IMR-90 (cell line): ENCODE measurements around the gene QRFP. TPM values are rescaled to one million over a fixed set of nuclear protein-coding genes. Genes with fewer than 3 reads are reported as not detected.

Experiments
- ATAC-seq: fragments of 200-7000 bp; cut with Tn5 transposase; 2 replicates; pipeline ENCODE4 v1.9.1; 2020; ENCODE audit warnings: low read depth, mild to moderate bottlenecking, moderate library complexity
- BruUV-seq: library from RNA; stranded (reverse); fragments of 400-500 nt; replicated peaks from 2 replicates; lab custom pipeline; 2021; lab: Mats Ljungman, UMichigan
- CTCF ChIA-PET: fragments of 300-600 bp; formaldehyde crosslinking; extraction: SDS; loops from one replicate; lab custom pipeline; 2021; ENCODE audit warnings: antibody characterized with exemption; lab: Yijun Ruan, JAX
- POLR2A ChIA-PET: fragments of 300-600 bp; sonication (Branson Sonifier 250); formaldehyde crosslinking; loops from one replicate; lab custom pipeline; 2022; ENCODE audit warnings: antibody characterized with exemption; ENCODE audit not compliant: unreplicated experiment; lab: Charles Lee
- DNase-seq: peaks from one replicate; pipeline ENCODE4 v3.0.0; 2013
- H2AFZ ChIP-seq: replicated peaks from 2 replicates; pipeline ENCODE3; 2013; ENCODE audit warnings: low read length, mild to moderate bottlenecking; ENCODE audit not compliant: poor library complexity
- H2AK5ac ChIP-seq: 2 replicates; pipeline ENCODE4 v1.6.1; 2013; ENCODE audit warnings: low read depth, low read length, inconsistent platforms
- H2AK9ac ChIP-seq: replicated peaks from 2 replicates; pipeline ENCODE3; 2013; ENCODE audit warnings: mild to moderate bottlenecking, low read depth, low read length, moderate library complexity; ENCODE audit not compliant: poor library complexity
- H2BK120ac ChIP-seq: 2 replicates; pipeline ENCODE4 v1.6.1; 2013; ENCODE audit warnings: low read depth, low read length, inconsistent platforms
- H2BK15ac ChIP-seq: 3 replicates; pipeline ENCODE4 v1.6.1; 2013; ENCODE audit warnings: low read depth, low read length, inconsistent platforms
- H2BK20ac ChIP-seq: 2 replicates; pipeline ENCODE4 v1.6.1; 2013; ENCODE audit warnings: low read depth, mild to moderate bottlenecking, inconsistent platforms, low read length, moderate library complexity
- H2BK5ac ChIP-seq: 2 replicates; pipeline ENCODE4 v1.6.1; 2013; ENCODE audit warnings: mild to moderate bottlenecking, low read depth, low read length, inconsistent platforms; ENCODE audit not compliant: poor library complexity, severe bottlenecking
- H3K14ac ChIP-seq: replicated peaks from 2 replicates; pipeline ENCODE4 v1.6.1; 2013; ENCODE audit warnings: low read depth, low read length, inconsistent platforms
- H3K18ac ChIP-seq: 2 replicates; pipeline ENCODE4 v1.6.1; 2013; ENCODE audit warnings: low read depth, low read length, control low read depth
- H3K23ac ChIP-seq: 2 replicates; pipeline ENCODE4 v1.6.1; 2013; ENCODE audit warnings: low read depth, low read length, inconsistent platforms
- H3K27ac ChIP-seq: 2 replicates; pipeline ENCODE4 v1.5.1; 2013; ENCODE audit warnings: mild to moderate bottlenecking, control low read depth, low read length; ENCODE audit not compliant: insufficient read depth
- H3K27me3 ChIP-seq: 2 replicates; pipeline ENCODE4 v1.6.1; 2013; ENCODE audit warnings: low read length; ENCODE audit not compliant: control insufficient read depth, insufficient read depth
- H3K36me3 ChIP-seq: 2 replicates; pipeline ENCODE4 v1.6.1; 2013; ENCODE audit warnings: low read length, mixed read lengths; ENCODE audit not compliant: control insufficient read depth, insufficient read depth
- H3K4ac ChIP-seq: 2 replicates; pipeline ENCODE4 v1.6.1; 2013; ENCODE audit warnings: low read depth, low read length, inconsistent platforms
- H3K4me1 ChIP-seq: 2 replicates; pipeline ENCODE4 v1.6.1; 2013; ENCODE audit warnings: low read length, mixed read lengths; ENCODE audit not compliant: control insufficient read depth, insufficient read depth
- H3K4me2 ChIP-seq: 2 replicates; pipeline ENCODE4 v1.6.1; 2013; ENCODE audit warnings: low read depth, mild to moderate bottlenecking, control low read depth, low read length, moderate library complexity
- H3K4me3 ChIP-seq: 2 replicates; pipeline ENCODE4 v1.5.1; 2013; ENCODE audit warnings: low read depth, mild to moderate bottlenecking, control low read depth, low read length, moderate library complexity; ENCODE audit not compliant: insufficient read depth
- H3K56ac ChIP-seq: 2 replicates; pipeline ENCODE4 v1.6.1; 2013; ENCODE audit warnings: low read length, inconsistent platforms; ENCODE audit not compliant: insufficient read depth; ENCODE audit errors: extremely low read depth
- H3K79me1 ChIP-seq, 2 experiments: 2 replicates each; pipeline ENCODE4 v1.6.1; 2013; ENCODE audit warnings: low read length in 2 of 2, inconsistent platforms in 1 of 2, low read depth in 1 of 2
- H3K9ac ChIP-seq: 2 replicates; pipeline ENCODE4 v1.6.1; 2013; ENCODE audit warnings: low read depth, low read length, control low read depth
- H3K9me1 ChIP-seq: 2 replicates; pipeline ENCODE4 v1.6.1; 2013; ENCODE audit warnings: low read length, inconsistent platforms; ENCODE audit not compliant: insufficient read depth
- H3K9me3 ChIP-seq: 2 replicates; pipeline ENCODE4 v1.6.1; 2013; ENCODE audit warnings: low read length; ENCODE audit not compliant: control insufficient read depth, insufficient read depth
- H4K20me1 ChIP-seq: 2 replicates; pipeline ENCODE4 v1.6.1; 2013; ENCODE audit warnings: low read length, inconsistent platforms; ENCODE audit not compliant: insufficient read depth
- H4K5ac ChIP-seq: 2 replicates; pipeline ENCODE4 v1.6.1; 2013; ENCODE audit warnings: mild to moderate bottlenecking, low read depth, low read length, control low read depth
- H4K8ac ChIP-seq, 2 experiments: 2 replicates each; pipeline ENCODE4 v1.6.1; 2013; ENCODE audit warnings: low read depth in 2 of 2, low read length in 2 of 2, control low read depth in 1 of 2, inconsistent platforms in 1 of 2
- H4K91ac ChIP-seq: 2 replicates; pipeline ENCODE4 v1.6.1; 2013; ENCODE audit warnings: low read depth, low read length, inconsistent platforms; ENCODE audit not compliant: insufficient read depth
- CEBPB ChIP-seq: IDR thresholded peaks from 2 replicates; pipeline ENCODE4 v1.6.1; 2012; ENCODE audit warnings: low read depth, low read length, improper control_type of control experiment
- POLR2A ChIP-seq: IDR thresholded peaks from 2 replicates; pipeline ENCODE4 v1.6.1; 2012; ENCODE audit warnings: mild to moderate bottlenecking, low read depth, low read length
- WGBS, 2 experiments: methylation state at CpG; one replicate each; pipeline versions ENCODE4 v1.1.5 to v1.1.7; 2013; ENCODE audit warnings: missing lambda C conversion rate in 2 of 2; ENCODE audit not compliant: insufficient read length in 1 of 2; ENCODE audit errors: extremely low coverage in 2 of 2; 5-methylcytosine and 5-hydroxymethylcytosine counted together
- dilution Hi-C: fragments of 300-500 bp; cut with HindIII; formaldehyde crosslinking; loops from one replicate; pipeline ENCODE4 v1.14.3; 2018; ENCODE audit warnings: low sequenced_read_pairs; ENCODE audit not compliant: unreplicated experiment
- in situ Hi-C: fragments of 300-500 bp; cut with MboI; formaldehyde crosslinking; loops from 3 replicates; pipeline ENCODE4 v1.14.3; 2019; ENCODE audit warnings: low sequenced_read_pairs, inconsistent platforms, mixed read lengths
- intact Hi-C: fragments of 100-400 bp; cut with micrococcal nuclease; formaldehyde crosslinking; loops from 2 replicates; pipeline ENCODE4 v1.10.0; 2022
- polyA plus RNA-seq, 3 experiments: library from polyadenylated mRNA; depleted of rRNA; stranded (reverse); fragments of >200 nt; gene quantifications; 2 replicates each; pipeline ENCODE4 v1.2.3, GENCODE V29; 2012; ENCODE audit warnings: low replicate concordance in 1 of 3
- total RNA-seq: library from RNA; depleted of rRNA; stranded (reverse); fragments of >200 nt; gene quantifications from 2 replicates; pipeline ENCODE4 v1.2.3, GENCODE V29; 2012

The QRFP gene
- total and polyA plus RNA-seq, 2 of the 4 experiments (the other 2 are of a cell fraction): not detected

DNA sequence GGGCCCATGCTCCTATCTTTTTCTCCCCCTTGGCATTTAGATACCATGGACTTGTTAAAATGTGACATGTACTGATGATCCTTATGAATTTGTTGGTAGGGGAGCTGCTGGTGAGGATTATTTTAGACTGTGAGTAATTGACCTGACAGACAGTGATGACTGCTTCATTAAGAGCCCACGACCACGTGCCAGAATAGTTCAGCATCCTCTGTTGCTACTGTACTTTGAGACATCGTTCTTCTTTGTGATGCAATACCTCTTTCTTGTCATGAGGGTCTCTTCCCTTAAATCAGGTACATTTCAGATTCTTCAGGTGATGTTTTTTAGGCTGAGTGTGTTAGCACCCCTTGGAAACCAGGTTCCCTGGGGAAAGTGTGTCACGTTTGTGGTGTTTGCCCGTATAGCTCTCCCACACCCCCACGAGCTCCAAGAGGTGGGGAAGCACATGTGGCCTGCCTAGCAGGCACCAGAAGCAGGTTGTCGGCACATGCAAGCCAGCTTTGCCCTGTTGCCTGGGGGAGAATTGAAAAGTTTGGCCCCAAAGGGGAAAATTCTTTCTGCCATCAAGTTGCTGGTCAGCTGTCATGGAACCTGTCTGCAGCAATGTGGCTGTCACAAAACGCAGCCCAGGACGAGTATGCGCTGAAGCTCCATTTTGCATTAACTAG, 25.1 kb downstream of the QRFP start:
- BruUV-seq: no TSS peak
- WGBS, 2 experiments: 90% methylated on average over 2 of the region's 10 CpGs; no CpG with 5 or more reads in 1 of the 2 experiments
- no peak overlapping the region for H4K8ac ChIP-seq
- H2AFZ ChIP-seq: no peak overlapping the region
- H3K4me1 ChIP-seq: peaks cover 2% of the 10 kb centered on the region; the same call in 1 of the 2 replicates
- no peak overlapping the region for H4K5ac ChIP-seq
- no peak overlapping the region for H2AK9ac ChIP-seq
- H3K4ac ChIP-seq: no peak overlapping the region
- H2BK120ac ChIP-seq: no peak overlapping the region
- no peak overlapping the region for H3K27ac ChIP-seq
- no peak overlapping the region for H3K56ac ChIP-seq
- no peaks in the 10 kb centered on the region for H3K27me3 ChIP-seq
- no peak overlapping the region for H2BK5ac ChIP-seq
- no peak overlapping the region for H3K9ac ChIP-seq
- no peaks in the 10 kb centered on the region for H3K9me1 ChIP-seq
- H2BK15ac ChIP-seq: no peak overlapping the region
- dilution Hi-C loops (no loop called here), intact Hi-C loops (loop anchor here (2.0 kb wide), 1 partner anchor 69 kb away; no protein-coding TSS in a partner anchor), in situ Hi-C loops (no loop called here)
- no peak overlapping the region for H2BK20ac ChIP-seq
- no peak overlapping the region for H2AK5ac ChIP-seq
- TF ChIP-seq CEBPB (peak; percentile 66; the same call in 1 of the 2 replicates), POLR2A (no peak)
- no peak overlapping the region for H3K18ac ChIP-seq
- no peak overlapping the region for H4K91ac ChIP-seq
- no peak overlapping the region for H3K23ac ChIP-seq
- H3K14ac ChIP-seq: no peak overlapping the region
- ChIA-PET CTCF (interaction anchor here (0.5 kb wide), 1 partner anchor 174 kb away, joined by 3 read pairs; no protein-coding TSS in a partner anchor), POLR2A (no interaction called here)
- H3K4me3 ChIP-seq: no peak overlapping the region
- DNase-seq (no peak), ATAC-seq (no peak)
- H3K9me3 ChIP-seq: no peaks in the 10 kb centered on the region
- H4K20me1 ChIP-seq: peaks cover 47% of the 10 kb centered on the region
- H3K4me2 ChIP-seq: no peak overlapping the region
- peaks cover 42 to 83% of the 10 kb centered on the region in 2 experiments for H3K79me1 ChIP-seq
- H3K36me3 ChIP-seq: peaks cover 64% of the 10 kb centered on the region
